Gastroesophageal sphincter (tissue), 4 donors: ENCODE data around the gene TMEM200B. TPM values are rescaled to one million over a fixed set of nuclear protein-coding genes. Genes with fewer than 3 reads are reported as not detected.
"Not testable (repeated sequence)": the region's sequence is repeated elsewhere in the genome, so short reads cannot be mapped to it uniquely, and the experiment has no call there.

Experiments used
- ATAC-seq: fragments of 150-250 bp; one replicate; pipeline ENCODE4 v1.9.1; 2016; ENCODE audit warnings: mild to moderate bottlenecking, moderate library complexity
- H3K27ac ChIP-seq, 4 donors: fragments of 200-600 bp; sonication (generic) in 3 of 4; 1 replicate in 3 of 4; 2 replicates in 1 of 4; pipeline ENCODE4 v1.5.1; 2016 to 2019
- H3K27me3 ChIP-seq: fragments of 200-600 bp; sonication (generic); one replicate; pipeline ENCODE4 v1.5.1; 2019
- H3K36me3 ChIP-seq, 2 donors: fragments of 200-600 bp; sonication (generic); one replicate each; pipeline ENCODE4 v1.5.1; 2019; ENCODE audit warnings: control low read depth in 1 of 2
- H3K4me1 ChIP-seq, 3 donors: fragments of 200-600 bp; sonication (generic); 1 replicate in 2 of 3; 2 replicates in 1 of 3; pipeline ENCODE4 v1.5.1; 2016 to 2019; ENCODE audit warnings: control low read depth in 2 of 3
- H3K4me3 ChIP-seq, 2 donors: fragments of 200-600 bp; sonication (generic); one replicate each; pipeline ENCODE4 v1.5.1; 2019; ENCODE audit warnings: mild to moderate bottlenecking in 1 of 2, moderate library complexity in 1 of 2
- H3K9me3 ChIP-seq, 3 donors: fragments of 200-600 bp; sonication (generic); one replicate each; pipeline ENCODE4 v1.5.1; 2017 to 2019; ENCODE audit warnings: control low read depth in 2 of 3
- CTCF ChIP-seq, 4 experiments: fragments of 200-600 bp in 2 of 4; fragments of 450-650 bp in 2 of 4; sonication (generic) in 1 of 4; IDR thresholded peaks; one replicate each; pipeline ENCODE4 v1.5.1; 2017 to 2019; ENCODE audit warnings: antibody characterized with exemption in 4 of 4, mild to moderate bottlenecking in 2 of 4, moderate library complexity in 2 of 4
- EP300 ChIP-seq: sonication (generic); formaldehyde crosslinking; IDR thresholded peaks from one replicate; pipeline ENCODE4 v1.6.1; 2017; ENCODE audit warnings: antibody characterized with exemption, mild to moderate bottlenecking
- POLR2A ChIP-seq, 2 donors: fragments of 450-650 bp; IDR thresholded peaks; one replicate each; pipeline ENCODE4 v1.6.1; 2017; ENCODE audit warnings: antibody characterized with exemption in 2 of 2, mild to moderate bottlenecking in 2 of 2, moderate library complexity in 1 of 2
- POLR2AphosphoS5 ChIP-seq: sonication (generic); formaldehyde crosslinking; IDR thresholded peaks from one replicate; pipeline ENCODE4 v1.6.1; 2017; ENCODE audit warnings: antibody characterized with exemption
- WGBS, 2 donors: methylation state at CpG; one replicate each; pipeline ENCODE4 v1.1.5; 2018; ENCODE audit warnings: low coverage in 1 of 2; 5-methylcytosine and 5-hydroxymethylcytosine counted together
- total RNA-seq, 4 donors: library from RNA; depleted of rRNA; stranded (reverse); fragments of >200 nt; gene quantifications; one replicate each; pipeline ENCODE4 v1.1.0, GENCODE V29; 2016

The TMEM200B gene
- total RNA-seq, 4 donors from 2014 or later: 22.6 to 39.7 (median 30.7) TPM

- no peak for ATAC-seq
- Histone ChIP-seq H3K9me3 (no peaks in the 10 kb centered on the region), H3K27me3 (no peaks in the 10 kb centered on the region), H3K4me3 (no peak overlapping the region), H3K27ac (no peak overlapping the region), H3K36me3 (peaks cover 0 to 46% of the 10 kb centered on the region in 2 donors), H3K4me1 (no peaks in the 10 kb centered on the region)
- TF ChIP-seq EP300 (no peak), POLR2AphosphoS5 (no peak), CTCF (IDR thresholded peaks at IDR 0.05) (no peak), POLR2A (IDR thresholded peaks at IDR 0.05) (no peak)
- 83 to 87% methylated on average over 5 to 7 of the region's 7 CpGs for WGBS, 2 donors
Observed at GRCh38 chr1:29112705-29113412, 10.8 kb downstream of the TMEM200B start.

GRCh38 chr1:29108041-29108440 is 15.7 kb downstream of the TMEM200B start:
- not testable (repeated sequence) for ATAC-seq, H3K4me1 ChIP-seq, H3K9me3 ChIP-seq, H3K27me3 ChIP-seq, H3K27ac ChIP-seq, H3K4me3 ChIP-seq
- WGBS, 2 donors: 94 to 100% methylated on average over 1 to 6 of the region's 6 CpGs
- H3K36me3 ChIP-seq: peaks cover 0 to 28% of the 10 kb centered on the region in 2 donors

DNA sequence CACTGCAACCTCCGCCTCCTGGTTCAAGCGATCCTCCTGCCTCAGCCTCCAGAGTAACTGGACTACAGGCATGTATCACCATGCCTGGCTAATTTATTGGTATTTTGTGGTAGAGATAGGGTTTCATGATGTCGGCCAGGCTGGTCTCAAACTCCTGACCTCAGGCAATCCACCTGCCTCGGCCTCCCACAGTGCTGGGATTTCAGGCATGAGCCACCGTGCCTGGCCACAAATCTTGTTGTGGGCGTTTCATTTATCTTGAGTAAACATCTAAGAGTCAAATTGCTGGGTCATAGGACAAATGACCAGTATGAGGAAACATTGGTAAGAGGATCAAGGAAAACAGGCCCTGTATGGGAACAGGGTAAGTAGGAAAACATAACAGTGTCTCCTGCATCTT is 17.9 kb downstream of the TMEM200B start:
- H3K4me3 ChIP-seq: no peak overlapping the region
- TF ChIP-seq CTCF (IDR thresholded peaks at IDR 0.05) (no peak), EP300 (no peak), POLR2AphosphoS5 (no peak), POLR2A (IDR thresholded peaks at IDR 0.05) (no peak)
- H3K27ac ChIP-seq: no peak overlapping the region
- H3K4me1 ChIP-seq: no peaks in the 10 kb centered on the region
- no peaks in the 10 kb centered on the region for H3K27me3 ChIP-seq
- H3K9me3 ChIP-seq: no peaks in the 10 kb centered on the region
- 86% methylated on average over 6 of the region's 6 CpGs; no CpG with 5 or more reads in 1 of the 2 donors for WGBS, 2 donors
- ATAC-seq: no peak
- H3K36me3 ChIP-seq: peaks cover 0 to 19% of the 10 kb centered on the region in 2 donors

DNA sequence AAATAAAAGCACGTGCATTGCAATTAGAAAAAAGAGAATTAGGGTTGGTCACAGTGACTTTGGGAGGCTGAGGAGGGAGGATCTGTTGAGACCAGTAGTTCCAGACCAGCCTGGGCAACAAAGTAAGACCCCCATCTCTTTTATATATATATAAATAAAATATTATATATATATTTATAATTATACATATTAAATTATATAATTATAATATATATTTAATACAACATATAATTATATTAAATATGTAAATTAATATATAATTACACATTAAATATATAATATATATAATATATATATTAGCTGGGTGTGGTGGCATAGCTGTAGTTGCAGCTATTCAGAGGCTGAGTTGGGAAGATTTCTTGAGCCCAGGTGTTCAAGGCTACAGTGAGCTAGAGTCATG is 23.2 kb downstream of the TMEM200B start:
- Histone ChIP-seq H3K27me3 (no peaks in the 10 kb centered on the region), H3K27ac (no peak overlapping the region), H3K9me3 (no peaks in the 10 kb centered on the region), H3K4me3 (no peak overlapping the region), H3K4me1 (no peaks in the 10 kb centered on the region), H3K36me3 (peaks cover 0 to 19% of the 10 kb centered on the region in 2 donors)
- no peak for ATAC-seq
- WGBS, 2 donors: 100% methylated on average over 1 of the region's 1 CpG
- no peak for TF ChIP-seq CTCF (IDR thresholded peaks at IDR 0.05)
- TF ChIP-seq POLR2AphosphoS5: no peak
- TF ChIP-seq EP300: no peak
- TF ChIP-seq POLR2A (IDR thresholded peaks at IDR 0.05): no peak

DNA sequence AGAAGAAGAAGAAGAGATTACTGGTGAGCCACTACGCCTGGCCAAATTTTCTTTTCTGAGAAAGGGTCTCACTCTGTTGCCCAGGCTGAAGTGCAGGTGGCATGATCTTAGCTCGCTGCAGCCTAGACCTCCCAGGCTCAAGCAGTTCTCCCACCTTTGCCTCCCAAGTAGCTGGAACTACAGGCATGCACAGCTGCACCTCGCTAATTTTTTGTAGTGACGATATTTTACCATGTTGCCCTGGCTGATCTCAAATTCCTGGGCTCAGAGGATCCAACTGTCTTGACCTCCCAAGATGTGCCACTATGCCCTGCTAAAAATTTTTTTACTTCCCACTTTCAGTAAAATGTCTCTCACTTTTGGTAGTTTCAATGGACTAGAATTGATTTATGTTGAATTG is 24.4 kb downstream of the TMEM200B start:
- Histone ChIP-seq H3K4me3 (no peak overlapping the region), H3K9me3 (no peaks in the 10 kb centered on the region), H3K27me3 (no peaks in the 10 kb centered on the region), H3K27ac (no peak overlapping the region), H3K4me1 (no peaks in the 10 kb centered on the region), H3K36me3 (peaks cover 0 to 19% of the 10 kb centered on the region in 2 donors)
- ATAC-seq: no peak
- TF ChIP-seq CTCF (IDR thresholded peaks at IDR 0.05): no peak
- no peak for TF ChIP-seq EP300
- TF ChIP-seq POLR2AphosphoS5: no peak
- no peak for TF ChIP-seq POLR2A (IDR thresholded peaks at IDR 0.05)
- WGBS, 2 donors: 55 to 75% methylated on average over 4 of the region's 4 CpGs
